Ishikawa (cell line): ENCODE results near the gene TMPRSS7.

ENCODE experiments used
- CEBPB ChIP-seq: IDR thresholded peaks from 2 replicates; pipeline ENCODE4 v1.6.1; 2012
- CREB1 ChIP-seq: IDR thresholded peaks from 2 replicates; pipeline ENCODE4 v1.6.1; 2012; ENCODE audit warnings: low read depth
- EP300 ChIP-seq: IDR thresholded peaks from 2 replicates; pipeline ENCODE4 v1.6.1; 2012; ENCODE audit warnings: borderline replicate concordance
- FOXM1 ChIP-seq: IDR thresholded peaks from 2 replicates; pipeline ENCODE4 v1.6.1; 2012; ENCODE audit warnings: low read depth, borderline replicate concordance
- RAD21 ChIP-seq: IDR thresholded peaks from 2 replicates; pipeline ENCODE4 v1.6.1; 2012; ENCODE audit warnings: low read depth
- TAF1 ChIP-seq: IDR thresholded peaks from 2 replicates; pipeline ENCODE4 v1.6.1; 2012; ENCODE audit warnings: low read depth, mild to moderate bottlenecking
- TCF12 ChIP-seq: IDR thresholded peaks from 2 replicates; pipeline ENCODE4 v1.6.1; 2012; ENCODE audit warnings: low read depth
- TEAD4 ChIP-seq: IDR thresholded peaks from 2 replicates; pipeline ENCODE4 v1.6.1; 2012
- YY1 ChIP-seq: IDR thresholded peaks from 2 replicates; pipeline ENCODE4 v1.6.1; 2012; ENCODE audit warnings: low read depth
- TF ChIP-seq, protein P1 (sequence below): IDR thresholded peaks from 2 replicates; pipeline ENCODE4 v1.6.1; 2012
- TF ChIP-seq, protein P2 (sequence below): IDR thresholded peaks from 2 replicates; pipeline ENCODE4 v1.6.1; 2012; ENCODE audit warnings: low read depth, mild to moderate bottlenecking

DNA sequence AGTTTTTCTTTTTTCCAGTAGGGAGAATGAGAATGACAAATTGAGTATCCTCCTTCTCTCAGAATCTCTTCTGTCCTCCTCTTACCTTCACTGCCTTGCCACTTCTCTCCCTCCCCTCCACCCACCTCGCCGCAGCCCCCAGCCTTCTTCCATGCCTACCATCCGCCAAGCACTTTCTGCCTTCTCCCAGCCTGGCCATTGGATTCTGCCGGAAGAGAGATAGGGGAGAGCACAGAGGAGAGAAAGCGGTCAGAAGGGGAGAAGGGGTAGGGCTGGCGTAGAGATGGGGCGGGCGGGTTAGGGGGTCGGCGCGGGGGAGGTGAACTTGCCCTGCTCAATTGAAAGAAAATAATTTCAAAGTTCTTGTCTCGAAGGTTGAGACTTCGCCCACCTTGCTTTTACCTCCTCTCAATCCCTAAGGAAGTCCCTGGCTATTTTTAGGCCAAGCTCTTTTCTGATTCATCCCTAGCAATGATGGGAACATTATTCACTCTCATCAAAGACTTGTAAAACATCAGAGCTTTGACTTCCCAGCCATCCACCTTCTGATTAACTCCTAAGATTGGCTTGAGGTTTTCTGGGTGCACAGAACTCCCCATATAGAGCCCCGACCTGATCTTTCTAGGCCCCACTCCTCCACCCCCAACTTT, 52.5 kb downstream of the TMPRSS7 start:
- TF ChIP-seq TAF1 (no peak), CEBPB (no peak), RAD21 (no peak), FOXM1 (no peak), CREB1 (no peak), EP300 (no peak), TEAD4 (no peak), TCF12 (no peak), YY1 (no peak)
- TF ChIP-seq, protein P1, sequence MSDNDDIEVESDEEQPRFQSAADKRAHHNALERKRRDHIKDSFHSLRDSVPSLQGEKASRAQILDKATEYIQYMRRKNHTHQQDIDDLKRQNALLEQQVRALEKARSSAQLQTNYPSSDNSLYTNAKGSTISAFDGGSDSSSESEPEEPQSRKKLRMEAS = no peak
- TF ChIP-seq, protein P2, sequence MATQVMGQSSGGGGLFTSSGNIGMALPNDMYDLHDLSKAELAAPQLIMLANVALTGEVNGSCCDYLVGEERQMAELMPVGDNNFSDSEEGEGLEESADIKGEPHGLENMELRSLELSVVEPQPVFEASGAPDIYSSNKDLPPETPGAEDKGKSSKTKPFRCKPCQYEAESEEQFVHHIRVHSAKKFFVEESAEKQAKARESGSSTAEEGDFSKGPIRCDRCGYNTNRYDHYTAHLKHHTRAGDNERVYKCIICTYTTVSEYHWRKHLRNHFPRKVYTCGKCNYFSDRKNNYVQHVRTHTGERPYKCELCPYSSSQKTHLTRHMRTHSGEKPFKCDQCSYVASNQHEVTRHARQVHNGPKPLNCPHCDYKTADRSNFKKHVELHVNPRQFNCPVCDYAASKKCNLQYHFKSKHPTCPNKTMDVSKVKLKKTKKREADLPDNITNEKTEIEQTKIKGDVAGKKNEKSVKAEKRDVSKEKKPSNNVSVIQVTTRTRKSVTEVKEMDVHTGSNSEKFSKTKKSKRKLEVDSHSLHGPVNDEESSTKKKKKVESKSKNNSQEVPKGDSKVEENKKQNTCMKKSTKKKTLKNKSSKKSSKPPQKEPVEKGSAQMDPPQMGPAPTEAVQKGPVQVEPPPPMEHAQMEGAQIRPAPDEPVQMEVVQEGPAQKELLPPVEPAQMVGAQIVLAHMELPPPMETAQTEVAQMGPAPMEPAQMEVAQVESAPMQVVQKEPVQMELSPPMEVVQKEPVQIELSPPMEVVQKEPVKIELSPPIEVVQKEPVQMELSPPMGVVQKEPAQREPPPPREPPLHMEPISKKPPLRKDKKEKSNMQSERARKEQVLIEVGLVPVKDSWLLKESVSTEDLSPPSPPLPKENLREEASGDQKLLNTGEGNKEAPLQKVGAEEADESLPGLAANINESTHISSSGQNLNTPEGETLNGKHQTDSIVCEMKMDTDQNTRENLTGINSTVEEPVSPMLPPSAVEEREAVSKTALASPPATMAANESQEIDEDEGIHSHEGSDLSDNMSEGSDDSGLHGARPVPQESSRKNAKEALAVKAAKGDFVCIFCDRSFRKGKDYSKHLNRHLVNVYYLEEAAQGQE = no peak
